ENCODE results near the gene NPY2R. TPM values are rescaled to one million over a fixed set of nuclear protein-coding genes. Genes with fewer than 3 reads are reported as not detected.

Gene NPY2R, protein sequence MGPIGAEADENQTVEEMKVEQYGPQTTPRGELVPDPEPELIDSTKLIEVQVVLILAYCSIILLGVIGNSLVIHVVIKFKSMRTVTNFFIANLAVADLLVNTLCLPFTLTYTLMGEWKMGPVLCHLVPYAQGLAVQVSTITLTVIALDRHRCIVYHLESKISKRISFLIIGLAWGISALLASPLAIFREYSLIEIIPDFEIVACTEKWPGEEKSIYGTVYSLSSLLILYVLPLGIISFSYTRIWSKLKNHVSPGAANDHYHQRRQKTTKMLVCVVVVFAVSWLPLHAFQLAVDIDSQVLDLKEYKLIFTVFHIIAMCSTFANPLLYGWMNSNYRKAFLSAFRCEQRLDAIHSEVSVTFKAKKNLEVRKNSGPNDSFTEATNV
- not detected in 2 replicates for total RNA-seq

GRCh38 chr4:155208258-155209054 lies at the start of gene NPY2R:
Gene NPY2R (plus strand): TSS chr4:155208636. CDS start chr4:155213940, 5,304 bp downstream.

Other genes starting within 250 kb of the NPY2R start
- gene MAP9, start 168.3 kb downstream of the NPY2R start, total RNA-seq, result 6.6 and 9.3 TPM in 2 replicates

All from epithelial cell of alveolus of lung (primary cell).